ENCODE data around the gene LRRC75A. TPM values are rescaled to one million over a fixed set of nuclear protein-coding genes. Genes with fewer than 3 reads are reported as not detected.

Gene LRRC75A
- total RNA-seq, 1 experiment from 2014 or later: 1.2 TPM

GRCh38 chr17:16534236-16534635 lies 42.2 kb upstream of the LRRC75A start:
- intact Hi-C loops (cut with micrococcal nuclease; ENCODE audit: unreplicated experiment): no loop called here
- no peaks in the 10 kb centered on the region for H3K27me3 ChIP-seq (ENCODE audit: control insufficient read depth, insufficient read depth, low read length)
- POLR2A ChIA-PET: no interaction called here
- no peaks in the 10 kb centered on the region for H3K9me3 ChIP-seq (ENCODE audit: control insufficient read depth, insufficient read depth, low read depth, low read length)
- DNase-seq (ENCODE audit: low read depth, low spot score): no peak
- TF ChIP-seq POLR2AphosphoS5 (IDR thresholded peaks at IDR 0.05; ENCODE audit: low read depth, low read length) (no peak), CTCF (IDR thresholded peaks at IDR 0.05) (no peak), SIN3A (IDR thresholded peaks at IDR 0.05; ENCODE audit: borderline replicate concordance, insufficient read depth, low read depth, low read length) (no peak), TCF7L2 (IDR thresholded peaks at IDR 0.05; ENCODE audit: low read depth, low read length) (no peak)
- TF ChIP-seq, protein P1, sequence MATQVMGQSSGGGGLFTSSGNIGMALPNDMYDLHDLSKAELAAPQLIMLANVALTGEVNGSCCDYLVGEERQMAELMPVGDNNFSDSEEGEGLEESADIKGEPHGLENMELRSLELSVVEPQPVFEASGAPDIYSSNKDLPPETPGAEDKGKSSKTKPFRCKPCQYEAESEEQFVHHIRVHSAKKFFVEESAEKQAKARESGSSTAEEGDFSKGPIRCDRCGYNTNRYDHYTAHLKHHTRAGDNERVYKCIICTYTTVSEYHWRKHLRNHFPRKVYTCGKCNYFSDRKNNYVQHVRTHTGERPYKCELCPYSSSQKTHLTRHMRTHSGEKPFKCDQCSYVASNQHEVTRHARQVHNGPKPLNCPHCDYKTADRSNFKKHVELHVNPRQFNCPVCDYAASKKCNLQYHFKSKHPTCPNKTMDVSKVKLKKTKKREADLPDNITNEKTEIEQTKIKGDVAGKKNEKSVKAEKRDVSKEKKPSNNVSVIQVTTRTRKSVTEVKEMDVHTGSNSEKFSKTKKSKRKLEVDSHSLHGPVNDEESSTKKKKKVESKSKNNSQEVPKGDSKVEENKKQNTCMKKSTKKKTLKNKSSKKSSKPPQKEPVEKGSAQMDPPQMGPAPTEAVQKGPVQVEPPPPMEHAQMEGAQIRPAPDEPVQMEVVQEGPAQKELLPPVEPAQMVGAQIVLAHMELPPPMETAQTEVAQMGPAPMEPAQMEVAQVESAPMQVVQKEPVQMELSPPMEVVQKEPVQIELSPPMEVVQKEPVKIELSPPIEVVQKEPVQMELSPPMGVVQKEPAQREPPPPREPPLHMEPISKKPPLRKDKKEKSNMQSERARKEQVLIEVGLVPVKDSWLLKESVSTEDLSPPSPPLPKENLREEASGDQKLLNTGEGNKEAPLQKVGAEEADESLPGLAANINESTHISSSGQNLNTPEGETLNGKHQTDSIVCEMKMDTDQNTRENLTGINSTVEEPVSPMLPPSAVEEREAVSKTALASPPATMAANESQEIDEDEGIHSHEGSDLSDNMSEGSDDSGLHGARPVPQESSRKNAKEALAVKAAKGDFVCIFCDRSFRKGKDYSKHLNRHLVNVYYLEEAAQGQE (IDR thresholded peaks at IDR 0.05; ENCODE audit: insufficient read depth in 1 of 2, low read depth in 2 of 2, low read length in 1 of 2): no peak
- in situ Hi-C loops (cut with HindIII; ENCODE audit: low pct_unique_long_range_greater_than_20kb, low sequenced_read_pairs): no loop called here
- H3K36me3 ChIP-seq (ENCODE audit: control insufficient read depth, insufficient read depth, low read length): no peaks in the 10 kb centered on the region
- H3K4me1 ChIP-seq (ENCODE audit: control insufficient read depth, insufficient read depth, low read length): no peaks in the 10 kb centered on the region; the same call in 1 of the 2 replicates
- CTCF ChIA-PET: no interaction called here
- no peak overlapping the region for H3K4me3 ChIP-seq (ENCODE audit: low read depth in 2 of 2, low read length in 2 of 2)
- H3K27ac ChIP-seq (ENCODE audit: low read length): no peak overlapping the region
- no peak for ATAC-seq
- BruUV-seq (replicated peaks): no TSS peak

DNA sequence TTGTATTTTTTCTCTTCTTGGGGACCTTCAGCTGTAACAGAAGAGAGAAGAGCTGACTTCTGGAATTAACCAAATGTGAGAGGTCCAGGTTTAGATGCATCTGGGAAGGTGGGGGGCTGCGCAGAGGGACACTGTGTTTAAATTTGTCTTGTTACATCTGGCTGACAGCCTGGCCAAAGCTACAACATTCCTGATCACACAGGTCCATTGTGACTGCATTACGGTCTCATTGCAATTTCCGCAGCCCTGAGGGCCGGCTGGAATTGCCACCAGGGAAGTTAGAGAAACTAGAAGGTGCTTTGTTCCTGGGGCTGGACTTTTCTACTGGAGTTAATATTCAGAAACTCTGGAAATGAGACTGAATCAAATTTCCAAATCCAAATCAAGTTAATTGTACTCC lies 37.9 kb upstream of the LRRC75A start:
- ChIA-PET POLR2A (no interaction called here), CTCF (interaction anchor here (0.6 kb wide), 2 partner anchors 55 to 222 kb away, joined by 3 to 4 read pairs; no protein-coding TSS in a partner anchor)
- intact Hi-C loops (cut with micrococcal nuclease; ENCODE audit: unreplicated experiment) (no loop called here), in situ Hi-C loops (cut with HindIII; ENCODE audit: low pct_unique_long_range_greater_than_20kb, low sequenced_read_pairs) (no loop called here)
- Histone ChIP-seq H3K27me3 (ENCODE audit: control insufficient read depth, insufficient read depth, low read length) (no peaks in the 10 kb centered on the region), H3K36me3 (ENCODE audit: control insufficient read depth, insufficient read depth, low read length) (no peaks in the 10 kb centered on the region), H3K4me3 (ENCODE audit: low read depth in 2 of 2, low read length in 2 of 2) (no peak overlapping the region), H3K27ac (ENCODE audit: low read length) (no peak overlapping the region), H3K4me1 (ENCODE audit: control insufficient read depth, insufficient read depth, low read length) (no peaks in the 10 kb centered on the region; the same call in 1 of the 2 replicates), H3K9me3 (ENCODE audit: control insufficient read depth, insufficient read depth, low read depth, low read length) (no peaks in the 10 kb centered on the region)
- TF ChIP-seq SIN3A (IDR thresholded peaks at IDR 0.05; ENCODE audit: borderline replicate concordance, insufficient read depth, low read depth, low read length) (no peak), TCF7L2 (IDR thresholded peaks at IDR 0.05; ENCODE audit: low read depth, low read length) (no peak), CTCF (IDR thresholded peaks at IDR 0.05) (no peak), POLR2AphosphoS5 (IDR thresholded peaks at IDR 0.05; ENCODE audit: low read depth, low read length) (no peak)
- TF ChIP-seq, protein P1 (IDR thresholded peaks at IDR 0.05; ENCODE audit: insufficient read depth in 1 of 2, low read depth in 2 of 2, low read length in 1 of 2): no peak
- no TSS peak for BruUV-seq (replicated peaks)
- DNase-seq (ENCODE audit: low read depth, low spot score) (no peak), ATAC-seq (no peak)

Measured in Panc1 (cell line).